ENCODE measurements around the gene RYK. TPM values are rescaled to one million over a fixed set of nuclear protein-coding genes. Genes with fewer than 3 reads are reported as not detected.

Gene RYK
- polyA plus RNA-seq, 1 donor (not counting 4 experiments of a cell fraction or from before 2014, with no cell fraction given), result 82.1 TPM

- DNase-seq (ENCODE audit: low read depth, low spot score), result no peak
Observed at GRCh38 chr3:134211797-134212196, 38.9 kb downstream of the RYK start.

GRCh38 chr3:134205451-134205850 lies 45.2 kb downstream of the RYK start:
- Histone ChIP-seq H3K79me2 (ENCODE audit: control insufficient read depth, insufficient read depth, low read length) (peaks cover 17% of the 10 kb centered on the region), H3K27ac (ENCODE audit: control insufficient read depth, insufficient read depth, low read length) (no peak overlapping the region), H3K9ac (ENCODE audit: control insufficient read depth, extremely low read depth, insufficient read depth, low read length) (no peak overlapping the region), H2AFZ (ENCODE audit: control insufficient read depth, low read length) (no peak overlapping the region), H3K36me3 (ENCODE audit: control insufficient read depth in 2 of 2, extremely low read depth in 1 of 2, insufficient read depth in 2 of 2, low read length in 2 of 2) (peaks cover 5 to 18% of the 10 kb centered on the region in 2 experiments), H3K4me3 (ENCODE audit: control insufficient read depth in 2 of 3, extremely low read depth in 1 of 3, insufficient read depth in 2 of 3, low read depth in 1 of 3, low read length in 3 of 3) (no peak overlapping the region), H3K4me2 (ENCODE audit: control insufficient read depth, extremely low read depth, insufficient read depth, low read depth, low read length) (no peak overlapping the region), H3K9me1 (ENCODE audit: control insufficient read depth, extremely low read depth, insufficient read depth, low read length) (no peaks in the 10 kb centered on the region), H4K20me1 (ENCODE audit: control insufficient read depth, extremely low read depth, insufficient read depth, low read length) (no peaks in the 10 kb centered on the region), H3K9me3 (ENCODE audit: control insufficient read depth, low read depth, low read length) (no peaks in the 10 kb centered on the region), H3K27me3 (ENCODE audit: control insufficient read depth, extremely low read depth, insufficient read depth, low read length) (no peaks in the 10 kb centered on the region), H3K4me1 (ENCODE audit: control insufficient read depth, extremely low read depth, insufficient read depth, low read length) (peaks cover 27% of the 10 kb centered on the region)
- DNase-seq (ENCODE audit: low read depth, low spot score) (no peak), FAIRE-seq (no peak)
- dilution Hi-C loops (cut with MboI; ENCODE audit: extremely low pct_ligation_motif_present, low sequenced_read_pairs), result no loop called here
- TF ChIP-seq CTCF (optimal IDR thresholded peaks at IDR 0.05 in 1 of 3, IDR thresholded peaks at IDR 0.05 in 1 of 3, conservative IDR thresholded peaks at IDR 0.05 in 1 of 3; ENCODE audit: extremely low read depth in 1 of 3, insufficient read depth in 2 of 3, low read length in 3 of 3) (no peak), EZH2 (IDR thresholded peaks at IDR 0.05; ENCODE audit: low read length) (no peak)

More at GRCh38 chr3:134211797-134212196, 38.9 kb downstream of the RYK start:
- dilution Hi-C loops (cut with MboI; ENCODE audit: extremely low pct_ligation_motif_present, low sequenced_read_pairs), result no loop called here
- peaks cover 2% of the 10 kb centered on the region for H3K9me1 ChIP-seq (ENCODE audit: control insufficient read depth, extremely low read depth, insufficient read depth, low read length)
- peaks cover 6 to 24% of the 10 kb centered on the region in 2 experiments for H3K36me3 ChIP-seq (ENCODE audit: control insufficient read depth in 2 of 2, extremely low read depth in 1 of 2, insufficient read depth in 2 of 2, low read length in 2 of 2)
- H2AFZ ChIP-seq (ENCODE audit: control insufficient read depth, low read length), result no peak overlapping the region
- peaks cover 7% of the 10 kb centered on the region for H4K20me1 ChIP-seq (ENCODE audit: control insufficient read depth, extremely low read depth, insufficient read depth, low read length)
- H3K27me3 ChIP-seq (ENCODE audit: control insufficient read depth, extremely low read depth, insufficient read depth, low read length), result no peaks in the 10 kb centered on the region
- no peak overlapping the region for H3K4me3 ChIP-seq (ENCODE audit: control insufficient read depth in 2 of 3, extremely low read depth in 1 of 3, insufficient read depth in 2 of 3, low read depth in 1 of 3, low read length in 3 of 3)
- H3K27ac ChIP-seq (ENCODE audit: control insufficient read depth, insufficient read depth, low read length), result no peak overlapping the region
- H3K79me2 ChIP-seq (ENCODE audit: control insufficient read depth, insufficient read depth, low read length), result peaks cover 38% of the 10 kb centered on the region
- TF ChIP-seq CTCF (optimal IDR thresholded peaks at IDR 0.05 in 1 of 3, IDR thresholded peaks at IDR 0.05 in 1 of 3, conservative IDR thresholded peaks at IDR 0.05 in 1 of 3; ENCODE audit: extremely low read depth in 1 of 3, insufficient read depth in 2 of 3, low read length in 3 of 3), result peak; percentile 79 to 86 (median 82)
- no peak for TF ChIP-seq EZH2 (IDR thresholded peaks at IDR 0.05; ENCODE audit: low read length)
- H3K9ac ChIP-seq (ENCODE audit: control insufficient read depth, extremely low read depth, insufficient read depth, low read length), result no peak overlapping the region
- H3K4me2 ChIP-seq (ENCODE audit: control insufficient read depth, extremely low read depth, insufficient read depth, low read depth, low read length), result no peak overlapping the region
- FAIRE-seq, result peak; percentile 87
- peaks cover 32% of the 10 kb centered on the region for H3K4me1 ChIP-seq (ENCODE audit: control insufficient read depth, extremely low read depth, insufficient read depth, low read length)
- H3K9me3 ChIP-seq (ENCODE audit: control insufficient read depth, low read depth, low read length), result no peaks in the 10 kb centered on the region
